NCI-H1417 (cell line): ENCODE measurements around the gene CCDC138.

ENCODE experiments used
- DNase-seq, 3 experiments: peaks; one replicate each; lab custom pipeline; 2025; lab: John Stamatoyannopoulos, UW

CCDC138 gene

DNA sequence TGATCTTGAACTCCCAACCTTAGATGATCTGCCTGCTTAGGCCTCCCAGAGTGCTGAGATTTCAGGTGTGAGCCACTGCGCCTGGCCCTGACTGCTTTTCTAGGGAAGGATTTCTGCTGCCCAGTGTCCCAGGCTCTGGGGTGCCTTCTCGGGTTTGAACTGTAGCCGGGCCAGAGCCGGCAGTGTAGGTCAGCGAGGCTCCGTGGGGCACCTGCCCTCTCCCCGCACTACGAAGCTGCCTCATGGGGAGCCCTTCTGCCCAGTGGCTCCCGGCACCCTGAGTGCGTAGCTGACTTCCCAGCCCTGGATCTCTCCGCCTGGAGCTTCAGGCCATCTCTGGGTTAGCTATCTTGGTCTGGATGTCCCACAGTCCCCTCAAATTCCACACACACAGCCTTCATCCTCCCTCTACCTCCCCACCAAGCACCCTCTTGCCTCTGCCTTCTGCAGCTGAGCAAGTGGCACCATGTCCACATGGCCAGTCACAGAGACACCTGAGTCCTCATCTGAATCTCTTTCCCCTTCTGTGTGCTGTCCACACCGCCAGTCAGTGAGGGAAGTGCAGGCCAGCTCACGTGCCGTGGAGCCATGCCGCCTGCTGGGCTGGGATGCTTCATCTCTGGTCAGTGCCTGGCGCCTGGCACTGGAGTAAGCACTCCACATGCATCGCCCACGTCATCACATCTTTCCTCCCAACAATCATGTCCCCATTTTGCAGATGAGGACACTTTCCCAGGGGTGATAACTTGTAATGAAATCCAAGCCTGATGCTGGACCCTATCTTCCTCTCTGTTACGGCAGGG is 133.2 kb downstream of the CCDC138 start:
- no peak for DNase-seq

DNA sequence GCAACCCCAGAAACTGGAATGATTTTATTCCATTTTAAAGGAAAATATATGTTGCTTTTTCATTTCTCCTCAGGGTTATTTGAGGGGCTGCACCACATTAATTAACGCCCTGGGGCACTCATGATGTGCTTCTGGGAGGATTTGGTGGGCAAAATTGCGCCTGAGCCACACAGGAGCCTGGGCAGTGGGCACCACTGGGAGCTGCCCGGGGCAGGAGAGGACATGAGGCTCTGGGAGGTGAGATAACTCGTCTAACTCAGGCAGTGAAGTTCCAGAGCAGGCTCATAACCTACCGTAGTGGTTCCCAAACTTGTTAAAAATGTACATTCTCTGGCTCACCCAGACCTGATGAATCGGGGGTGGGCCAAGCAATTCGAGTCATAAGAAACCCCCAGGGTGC is 134.1 kb downstream of the CCDC138 start:
- no peak for DNase-seq

DNA sequence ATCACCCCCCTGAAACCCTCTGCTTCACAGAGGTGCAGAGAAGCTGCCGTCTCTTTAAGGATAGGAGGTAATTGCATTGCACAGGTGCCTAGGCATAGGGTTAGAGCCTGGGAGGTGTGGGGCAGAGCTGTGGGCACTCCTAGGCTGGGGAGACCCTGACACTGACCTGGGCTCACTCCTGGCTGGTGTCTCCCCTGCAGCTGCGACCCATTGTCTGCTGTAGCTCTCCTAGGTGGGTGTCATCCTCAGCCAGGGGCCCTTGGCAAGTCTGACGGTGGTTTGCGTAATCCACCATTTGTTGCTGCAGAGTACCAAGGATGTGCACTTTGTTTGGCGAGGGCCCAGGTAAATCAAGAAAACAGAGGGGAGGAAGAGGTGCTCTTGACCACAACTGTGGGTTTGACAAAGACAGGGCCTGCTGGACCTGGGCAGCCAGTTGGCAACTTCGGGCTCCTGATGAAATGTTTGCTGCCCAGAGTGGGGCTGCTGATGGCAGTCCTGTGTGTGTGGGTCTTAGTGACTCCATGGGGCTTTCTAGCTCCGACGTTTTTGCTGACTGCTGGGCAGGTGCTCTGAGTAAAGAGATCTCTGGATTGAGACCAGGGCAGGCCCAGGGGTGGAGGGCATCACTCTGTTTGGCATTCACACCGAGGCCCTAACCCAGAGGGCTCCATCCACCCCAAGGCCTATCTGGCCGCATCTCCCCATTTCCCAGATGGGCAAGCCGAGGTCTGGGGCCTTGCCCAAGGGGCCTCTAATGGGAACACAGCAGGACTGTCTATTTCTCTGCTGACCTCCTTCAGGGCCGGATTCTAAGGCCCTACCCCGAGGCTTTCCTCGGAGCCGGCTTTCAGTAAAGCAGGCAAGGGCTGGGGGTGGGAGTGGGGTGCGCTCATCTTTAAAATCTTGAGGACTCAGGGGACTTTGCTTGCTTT is 134.8 kb downstream of the CCDC138 start:
- no peak for DNase-seq

DNA sequence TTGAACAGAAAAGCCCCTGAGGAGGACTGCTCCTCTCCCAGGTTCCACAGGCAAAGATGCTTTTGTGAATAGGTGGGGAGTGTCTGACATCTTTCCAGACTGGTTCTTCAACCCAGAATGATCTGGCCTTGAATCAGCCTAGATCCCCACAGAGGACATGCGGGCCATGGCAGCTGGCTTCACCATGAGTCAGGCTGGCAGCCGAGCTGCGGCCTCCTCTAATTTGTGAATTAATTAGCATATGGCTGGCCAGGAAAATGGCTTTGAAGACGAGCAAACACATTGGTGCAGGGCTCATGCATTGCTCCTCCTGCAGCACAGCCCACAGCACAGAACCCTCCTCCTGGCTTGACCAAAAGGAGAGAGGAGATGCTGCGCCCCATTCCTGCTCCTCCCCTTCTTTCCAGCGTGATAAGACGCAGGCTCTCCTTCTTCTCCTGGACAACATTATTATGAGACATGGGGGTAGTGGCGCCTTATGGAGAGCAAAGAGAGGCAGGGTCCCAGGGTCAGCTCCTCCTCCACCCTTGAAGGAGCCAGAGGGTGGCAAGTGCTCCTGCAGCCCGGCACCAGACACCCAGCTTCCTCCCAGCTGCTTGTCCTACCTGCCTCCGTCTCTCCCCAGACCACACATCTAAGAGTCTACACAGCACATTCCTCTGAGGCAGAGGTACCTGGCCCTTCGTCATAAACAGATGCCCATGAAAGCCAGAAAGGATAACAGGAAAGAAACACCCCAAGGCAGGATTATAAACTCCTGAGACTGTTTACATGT is 135.8 kb downstream of the CCDC138 start:
- DNase-seq: no peak

DNA sequence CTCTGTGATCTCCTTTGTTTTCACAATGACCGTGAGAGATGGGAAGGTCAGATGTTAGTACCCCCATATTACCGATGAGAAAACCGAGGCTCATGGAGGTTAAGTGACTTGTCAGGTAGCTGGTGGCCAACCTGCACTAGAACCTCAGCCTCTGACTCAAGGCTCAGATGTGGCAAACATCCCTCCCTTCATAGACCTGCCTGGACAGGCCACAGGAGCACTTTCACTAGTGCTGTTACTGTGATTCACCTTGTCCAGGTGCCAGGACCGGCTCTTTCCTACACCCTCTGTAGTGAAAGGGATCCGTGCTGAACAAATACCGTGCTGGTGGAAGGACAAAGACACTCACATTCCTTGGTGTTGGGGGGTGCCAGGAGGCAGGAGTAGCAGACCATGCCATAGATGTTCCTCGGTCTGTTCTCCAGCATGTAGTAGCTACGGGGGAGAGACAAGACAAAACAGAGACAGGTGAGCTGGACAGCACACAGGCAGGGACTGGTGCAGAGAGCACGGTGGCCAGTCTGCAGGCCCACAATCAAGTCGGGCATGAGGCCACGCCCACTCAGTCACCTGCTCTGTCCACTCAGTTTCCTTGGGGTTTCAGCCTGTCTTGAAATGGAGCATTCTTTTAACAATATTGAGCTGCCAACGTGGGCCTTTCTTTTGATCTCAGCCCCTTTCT is 136.6 kb downstream of the CCDC138 start:
- peak in 1 of 3 experiments; percentile 6 for DNase-seq

DNA sequence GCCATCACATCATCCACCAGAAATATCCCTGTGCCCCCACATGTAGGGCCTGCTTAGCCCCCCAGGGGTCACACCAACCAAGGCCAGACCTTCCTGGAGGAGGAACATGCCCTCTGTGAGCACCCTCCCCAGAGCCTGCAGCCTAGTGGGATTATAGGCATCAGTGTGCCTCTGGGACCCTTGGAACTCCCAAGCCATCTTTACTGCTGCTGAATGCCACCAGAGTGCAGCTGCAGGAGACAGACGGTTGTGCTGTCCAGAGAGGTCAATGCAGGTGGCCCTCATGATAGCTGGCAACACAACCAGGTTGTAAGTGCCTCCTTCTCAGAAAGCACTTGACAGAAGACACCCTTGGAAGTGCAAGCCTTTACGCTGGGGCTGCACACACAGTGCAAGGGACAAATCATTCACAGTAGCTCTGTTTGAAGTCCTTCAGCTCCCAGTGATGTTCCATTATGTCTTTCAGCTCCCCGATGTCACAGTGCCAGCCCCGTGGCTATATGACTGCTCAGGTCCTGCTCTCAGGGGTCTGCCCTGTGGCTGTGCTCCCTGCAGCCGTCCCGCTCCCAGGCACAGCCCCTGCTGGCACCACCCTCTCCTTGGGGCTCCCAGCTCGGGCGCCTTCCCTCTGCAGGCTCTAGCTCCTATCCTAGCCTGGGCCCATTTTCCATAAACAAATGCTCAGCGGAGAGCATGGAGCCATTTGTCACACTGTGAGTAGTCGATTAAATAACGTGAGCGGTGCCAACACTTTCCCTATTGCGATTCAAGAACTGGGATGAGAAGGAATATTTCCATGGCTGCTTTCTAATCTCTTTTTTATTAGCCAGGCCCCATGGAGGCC is 137.4 kb downstream of the CCDC138 start:
- no peak for DNase-seq

DNA sequence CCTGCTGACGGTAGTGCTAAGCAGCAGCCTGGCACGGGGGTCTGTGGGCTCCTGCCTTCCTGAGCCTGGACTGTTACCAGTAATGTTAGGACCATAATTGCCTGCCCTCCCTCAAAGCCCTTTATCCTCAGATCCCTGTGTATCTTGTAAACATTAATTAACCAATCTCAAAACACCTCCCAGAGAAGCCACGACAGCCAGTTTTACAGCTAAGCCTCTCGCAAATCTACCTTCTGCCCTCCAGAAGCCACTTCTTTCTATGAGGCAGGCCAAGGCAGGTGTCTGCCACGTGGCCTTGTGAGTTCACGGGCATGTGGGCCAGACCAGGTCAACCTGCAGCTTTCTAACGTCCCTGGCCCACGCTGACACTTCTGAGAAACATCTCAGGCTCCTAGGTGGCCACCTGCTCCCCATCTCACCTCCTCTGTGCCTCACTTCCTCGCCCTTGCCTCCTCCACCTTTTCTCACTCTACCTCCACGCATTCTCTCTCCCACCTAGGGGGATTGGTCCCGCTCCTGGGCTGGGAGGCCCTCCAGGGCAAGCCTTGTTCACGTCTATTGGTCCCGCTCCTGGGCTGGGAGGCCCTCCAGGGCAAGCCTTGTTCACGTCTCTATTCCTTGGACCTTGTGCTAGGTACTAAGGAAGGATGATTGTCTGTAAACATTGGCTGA is 138.1 kb downstream of the CCDC138 start:
- peak in 1 of 3 experiments; percentile 48 for DNase-seq

DNA sequence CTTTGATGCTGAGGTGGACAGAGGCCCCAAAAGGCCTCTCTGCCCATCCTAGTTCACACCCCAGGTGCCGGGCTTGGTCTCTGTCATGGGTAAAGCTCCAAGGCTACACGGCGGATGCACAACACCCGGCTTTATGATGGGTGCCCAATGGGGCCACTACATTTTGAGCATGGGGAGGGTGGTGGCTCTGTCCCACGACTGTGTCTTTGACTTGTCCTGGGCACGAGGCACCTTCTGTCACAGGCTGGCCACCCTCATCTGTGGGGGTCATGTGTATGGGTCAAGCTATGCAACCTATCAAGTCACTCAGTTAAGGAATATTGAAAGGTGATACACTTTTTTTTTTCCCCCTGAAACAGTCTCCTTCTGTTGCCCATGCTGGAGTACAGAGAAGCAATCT is 138.7 kb downstream of the CCDC138 start:
- no peak for DNase-seq

DNA sequence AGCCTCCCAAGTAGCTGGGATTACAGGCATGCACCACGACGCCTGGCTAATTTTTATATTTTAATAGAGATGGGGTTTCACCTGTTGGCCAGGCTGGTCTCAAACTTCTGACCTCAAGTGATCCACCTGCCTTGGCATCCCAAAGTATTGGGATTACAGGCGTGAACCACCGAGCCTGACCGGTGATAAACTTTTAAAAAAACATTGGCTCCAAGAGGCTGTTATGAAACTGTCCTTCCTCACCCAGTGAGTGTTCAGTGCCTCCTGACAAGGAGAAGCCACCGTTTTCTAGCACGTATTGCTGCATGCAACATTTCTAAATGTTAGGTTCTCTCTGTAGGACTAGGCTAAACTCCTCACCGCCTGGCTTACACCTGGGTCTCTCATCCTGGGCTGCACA is 139.2 kb downstream of the CCDC138 start:
- no peak for DNase-seq
